Subcutaneous adipose tissue (tissue), 4 donors: ENCODE measurements around the gene ZFPM1. TPM values are rescaled to one million over a fixed set of nuclear protein-coding genes. Genes with fewer than 3 reads are reported as not detected.

ENCODE experiments used
- total RNA-seq, 4 donors: library from RNA; depleted of rRNA; stranded (reverse); fragments of >200 nt; gene quantifications; one replicate each; pipeline ENCODE4 v1.1.0, GENCODE V29; 2016
- TF ChIP-seq, protein P1 (sequence below): fragments of 450-650 bp; IDR thresholded peaks from one replicate; pipeline ENCODE4 v1.5.1; 2016; ENCODE audit warnings: low read depth, mild to moderate bottlenecking, control low read depth, antibody characterized with exemption, moderate library complexity

The ZFPM1 gene
- total RNA-seq, 4 donors from 2014 or later: 0.17 to 0.57 (median 0.44) TPM; not detected in 1

DNA sequence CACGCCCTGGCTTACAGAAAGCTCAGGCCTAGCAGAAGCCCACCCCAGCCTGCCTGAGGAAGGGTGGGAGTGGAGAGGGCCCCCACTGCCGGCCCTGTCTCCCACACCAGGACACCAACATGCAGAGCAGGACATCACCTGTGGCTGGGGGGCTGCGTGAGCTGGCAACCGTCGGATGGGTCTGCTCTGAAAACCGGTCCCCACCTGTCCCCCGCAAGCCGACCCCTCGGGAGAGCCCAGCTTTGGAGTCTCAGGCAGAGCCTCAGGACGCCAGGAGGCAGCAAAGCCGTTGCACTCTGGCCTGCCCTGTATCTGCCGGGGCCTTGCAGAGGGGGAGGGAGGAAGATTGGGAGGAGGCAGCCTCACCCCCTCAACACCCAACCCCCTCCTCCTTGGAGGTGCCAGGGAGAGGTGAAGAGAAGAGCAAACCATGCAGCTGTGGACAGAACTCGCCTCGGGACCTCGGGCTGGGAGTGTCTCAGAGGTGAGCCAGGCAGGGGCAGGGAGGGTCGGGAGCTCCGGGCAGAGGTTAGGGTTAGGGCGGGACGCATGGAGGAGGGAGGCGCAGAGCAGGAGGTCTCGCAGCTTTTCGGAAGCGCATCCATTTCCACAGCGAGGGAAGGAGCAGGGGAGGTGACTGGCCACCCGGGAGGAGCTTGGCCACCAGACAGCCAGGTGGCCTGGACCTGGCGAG lies 86.7 kb downstream of the ZFPM1 start:
- TF ChIP-seq, protein P1, sequence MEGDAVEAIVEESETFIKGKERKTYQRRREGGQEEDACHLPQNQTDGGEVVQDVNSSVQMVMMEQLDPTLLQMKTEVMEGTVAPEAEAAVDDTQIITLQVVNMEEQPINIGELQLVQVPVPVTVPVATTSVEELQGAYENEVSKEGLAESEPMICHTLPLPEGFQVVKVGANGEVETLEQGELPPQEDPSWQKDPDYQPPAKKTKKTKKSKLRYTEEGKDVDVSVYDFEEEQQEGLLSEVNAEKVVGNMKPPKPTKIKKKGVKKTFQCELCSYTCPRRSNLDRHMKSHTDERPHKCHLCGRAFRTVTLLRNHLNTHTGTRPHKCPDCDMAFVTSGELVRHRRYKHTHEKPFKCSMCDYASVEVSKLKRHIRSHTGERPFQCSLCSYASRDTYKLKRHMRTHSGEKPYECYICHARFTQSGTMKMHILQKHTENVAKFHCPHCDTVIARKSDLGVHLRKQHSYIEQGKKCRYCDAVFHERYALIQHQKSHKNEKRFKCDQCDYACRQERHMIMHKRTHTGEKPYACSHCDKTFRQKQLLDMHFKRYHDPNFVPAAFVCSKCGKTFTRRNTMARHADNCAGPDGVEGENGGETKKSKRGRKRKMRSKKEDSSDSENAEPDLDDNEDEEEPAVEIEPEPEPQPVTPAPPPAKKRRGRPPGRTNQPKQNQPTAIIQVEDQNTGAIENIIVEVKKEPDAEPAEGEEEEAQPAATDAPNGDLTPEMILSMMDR: no peak

DNA sequence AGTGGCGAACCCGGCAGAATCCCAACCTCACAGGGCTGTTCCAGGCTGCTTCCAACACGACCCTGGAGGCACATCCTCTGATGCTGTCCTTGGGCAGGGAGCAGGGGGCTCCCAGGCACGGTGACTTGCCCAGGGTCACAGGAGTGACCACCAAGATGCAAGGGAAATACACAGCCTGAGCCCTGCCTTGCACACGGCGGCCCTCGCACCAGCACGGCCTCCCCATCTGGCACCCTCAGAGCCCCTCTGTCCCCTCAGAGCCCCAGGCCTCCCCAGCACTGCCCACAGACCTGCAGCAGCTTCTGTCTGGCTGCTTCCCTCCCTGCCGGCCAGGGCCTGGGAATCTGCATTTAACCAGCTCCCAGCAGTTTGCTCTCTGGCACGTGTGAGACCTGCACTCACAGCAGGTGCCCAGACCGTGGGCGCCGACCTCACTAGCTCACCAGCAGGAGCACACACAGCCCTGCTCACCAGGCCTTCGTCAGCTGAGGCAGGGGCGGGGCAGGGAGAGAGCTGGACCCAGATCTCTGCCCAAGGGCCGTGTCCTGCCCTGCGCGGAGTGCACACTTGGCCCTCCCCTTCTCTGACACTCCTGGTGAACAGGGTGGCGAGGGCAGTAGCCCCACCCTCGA lies 87.4 kb downstream of the ZFPM1 start:
- TF ChIP-seq, protein P1: no peak

DNA sequence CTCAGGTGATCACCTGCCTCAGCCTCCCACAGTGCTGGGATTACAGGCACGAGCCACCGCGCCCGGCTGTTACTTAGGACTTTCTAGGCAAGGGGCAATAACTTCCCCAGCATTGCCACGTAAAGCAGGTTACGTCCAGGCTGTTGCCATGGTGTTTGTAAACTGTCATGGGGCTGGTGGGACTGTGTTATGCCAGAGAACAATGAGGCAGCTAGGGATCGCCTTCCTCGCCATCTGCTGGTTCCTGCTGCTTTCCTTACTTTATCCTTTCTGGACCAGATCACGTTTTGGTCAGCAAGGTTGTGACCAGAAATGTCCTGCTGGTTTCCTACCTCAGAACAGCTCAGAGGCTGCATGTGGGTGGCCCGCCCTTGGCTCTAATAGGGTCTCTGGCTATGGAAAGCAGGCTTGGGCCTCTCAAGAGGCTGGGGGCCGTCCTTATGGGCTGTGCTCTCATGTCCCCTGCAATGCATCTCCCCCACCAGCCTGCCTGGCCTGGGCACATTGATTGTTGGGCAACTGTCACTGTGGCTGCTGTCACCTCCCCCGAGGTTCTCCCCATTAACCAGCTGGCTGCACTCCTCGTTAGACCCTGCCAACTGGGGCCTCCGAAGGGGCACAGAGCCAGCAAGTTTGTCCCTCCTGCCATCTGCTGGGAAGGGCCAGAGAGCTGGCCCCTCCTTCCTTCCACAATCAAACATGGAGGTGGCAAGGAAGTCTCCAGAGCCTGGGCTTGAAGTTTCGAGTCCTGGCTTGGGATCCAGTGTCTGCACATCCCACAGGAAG lies 88.9 kb downstream of the ZFPM1 start:
- TF ChIP-seq, protein P1: no peak

DNA sequence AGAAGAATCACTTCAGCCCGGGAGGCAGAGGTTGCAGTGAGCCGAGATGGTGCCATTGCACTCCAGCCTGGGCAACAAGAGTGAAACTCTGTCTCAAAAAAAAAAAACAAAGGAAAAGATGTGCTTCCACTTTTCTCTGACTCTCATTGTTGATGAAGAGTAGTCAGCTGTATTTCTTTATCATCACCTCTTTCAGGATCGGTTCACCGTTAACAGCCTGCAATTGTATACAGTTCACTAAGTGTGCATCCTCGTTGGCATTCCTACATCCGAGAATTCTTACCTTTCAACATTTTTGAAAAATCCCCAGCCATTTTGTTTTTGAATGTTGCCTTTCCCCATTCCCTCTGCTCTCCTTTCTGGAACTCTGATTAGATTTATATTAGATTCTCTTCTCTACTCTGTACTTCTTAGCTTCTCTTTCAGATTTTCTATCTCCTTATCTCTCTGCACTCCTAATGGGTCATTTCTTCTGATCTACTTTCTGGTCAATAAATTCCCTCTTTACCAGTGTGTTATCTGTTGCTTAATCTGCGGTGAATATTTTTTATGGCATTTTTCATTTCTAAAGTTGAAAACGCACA lies 90.2 kb downstream of the ZFPM1 start:
- TF ChIP-seq, protein P1: no peak

DNA sequence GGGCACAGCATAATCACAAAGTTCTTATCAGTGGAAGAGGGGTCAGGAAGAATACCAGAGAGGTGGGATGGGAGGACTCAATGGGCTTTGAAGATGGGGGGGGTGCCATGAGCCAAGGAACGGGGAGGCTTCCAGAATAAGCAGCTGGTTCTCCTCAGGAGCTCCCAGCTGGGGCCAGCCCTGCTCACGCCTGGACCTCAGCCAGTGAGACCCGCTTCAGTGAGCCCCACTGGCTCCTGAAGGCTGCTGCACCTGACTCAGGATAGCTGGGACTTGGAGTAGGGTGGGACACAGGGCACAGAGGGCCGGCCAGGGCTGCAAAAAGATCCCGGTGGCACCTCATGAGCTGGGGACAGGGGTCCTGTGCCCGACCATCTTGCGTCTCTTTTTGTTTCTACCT lies 92.7 kb downstream of the ZFPM1 start:
- TF ChIP-seq, protein P1: no peak

DNA sequence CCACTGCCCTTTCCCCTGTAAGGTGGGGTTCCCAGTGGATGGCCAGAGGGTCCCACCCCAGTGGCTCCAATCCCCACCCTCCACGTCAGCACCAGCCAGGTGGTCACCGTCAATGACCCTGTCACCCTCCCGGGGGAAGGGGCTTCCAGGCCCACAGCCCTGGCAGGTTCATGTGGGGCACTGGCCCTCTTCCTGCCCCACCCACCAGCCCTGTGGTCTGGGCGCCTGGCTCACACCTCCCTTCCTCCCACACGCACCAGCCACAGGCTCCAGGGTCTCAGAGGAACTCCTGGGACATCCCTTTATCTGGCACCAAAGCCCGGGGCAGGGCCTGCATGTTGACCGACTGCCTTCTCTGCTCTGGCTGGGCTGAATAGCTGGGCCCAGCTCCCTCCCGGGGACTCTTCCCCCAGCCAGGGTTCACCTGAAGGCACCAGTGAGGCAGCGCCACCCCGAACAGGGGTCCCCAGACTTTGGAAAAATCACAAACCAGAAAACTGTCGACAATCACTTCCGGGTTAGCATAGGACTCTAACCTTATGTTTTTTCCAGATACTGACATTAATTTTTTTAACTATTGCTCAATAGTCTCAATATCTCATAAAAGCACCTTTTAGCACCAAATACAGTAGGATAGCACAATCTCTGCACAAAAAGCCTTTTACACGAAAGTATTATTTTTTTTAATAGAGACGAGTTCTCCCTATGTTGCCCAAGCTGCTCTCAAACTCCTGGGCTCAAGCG lies 95.2 kb downstream of the ZFPM1 start:
- TF ChIP-seq, protein P1: no peak
